Heart left ventricle (tissue), 13 donors: ENCODE measurements around the gene MIXL1.

Source experiments
- POLR2A ChIP-seq, 2 donors: fragments of 450-650 bp; IDR thresholded peaks; one replicate each; pipeline ENCODE4 v1.6.1; 2017; ENCODE audit warnings: antibody characterized with exemption in 2 of 2, mild to moderate bottlenecking in 2 of 2, moderate library complexity in 2 of 2
- TF ChIP-seq, protein P1 (sequence below), 12 donors: fragments of 200-600 bp; sonication (generic) in 4 of 12; IDR thresholded peaks; one replicate each; pipeline versions ENCODE4 v1.5.0 to v1.8.0; 2018 to 2022; ENCODE audit warnings: antibody characterized with exemption in 12 of 12, mild to moderate bottlenecking in 5 of 12
- donor health status: ischemic (EF 13 %, LVEDD 7.1; RV severe dilation, severe dysfunction).
- donor health status: DM: no; HTN: yes; CAD: no.
- donor health status: DM: no; HTN: no; CAD: no.
- donor health status: ischemic (EF 25% LVEDD 6.9; RV normal size, moderate dysfunction).
- donor health status: ischemic (EF 25% LVEDD 5.7; RV mildly dilated, moderate dysfunction).
- donor health status: ischemic (EF 35%, LVEDD 5.7; RV mildly dilated, moderate dysfunction).
- donor health status: nonischemic (EF 11% LVEDD 7.7; RV severe dilation, severe dysfunction).
- donor health status: DM: yes; HTN: yes; CAD: no.
- donor health status: PGD.
- donor health status: ischemic (EF 29% LVEDD 5.4; RV normal size, mild dysfunction).
- donor health status: nonischemic (EF 23%, LVEDD 6.1; RV moderate dilation, normal function).

DNA sequence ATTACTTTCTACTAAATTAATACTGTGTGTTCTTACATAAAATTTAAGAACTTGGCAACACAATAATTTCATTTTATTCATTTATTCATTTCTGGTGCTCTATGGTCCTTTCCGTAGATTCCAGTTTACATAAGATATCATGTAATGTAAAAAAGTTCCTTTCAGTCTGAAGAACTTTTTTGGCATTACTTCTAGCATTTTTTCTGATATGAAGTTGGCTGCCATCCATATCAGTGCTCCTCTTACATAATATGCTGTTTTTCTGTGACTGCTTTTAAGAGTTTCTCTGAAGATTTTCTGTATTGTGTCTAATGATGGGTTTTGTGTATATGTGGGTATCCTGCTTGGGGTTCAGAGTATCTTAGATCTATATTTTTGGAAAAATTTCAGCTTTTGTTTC lies 50.7 kb downstream of the MIXL1 start:
- TF ChIP-seq, protein P1, sequence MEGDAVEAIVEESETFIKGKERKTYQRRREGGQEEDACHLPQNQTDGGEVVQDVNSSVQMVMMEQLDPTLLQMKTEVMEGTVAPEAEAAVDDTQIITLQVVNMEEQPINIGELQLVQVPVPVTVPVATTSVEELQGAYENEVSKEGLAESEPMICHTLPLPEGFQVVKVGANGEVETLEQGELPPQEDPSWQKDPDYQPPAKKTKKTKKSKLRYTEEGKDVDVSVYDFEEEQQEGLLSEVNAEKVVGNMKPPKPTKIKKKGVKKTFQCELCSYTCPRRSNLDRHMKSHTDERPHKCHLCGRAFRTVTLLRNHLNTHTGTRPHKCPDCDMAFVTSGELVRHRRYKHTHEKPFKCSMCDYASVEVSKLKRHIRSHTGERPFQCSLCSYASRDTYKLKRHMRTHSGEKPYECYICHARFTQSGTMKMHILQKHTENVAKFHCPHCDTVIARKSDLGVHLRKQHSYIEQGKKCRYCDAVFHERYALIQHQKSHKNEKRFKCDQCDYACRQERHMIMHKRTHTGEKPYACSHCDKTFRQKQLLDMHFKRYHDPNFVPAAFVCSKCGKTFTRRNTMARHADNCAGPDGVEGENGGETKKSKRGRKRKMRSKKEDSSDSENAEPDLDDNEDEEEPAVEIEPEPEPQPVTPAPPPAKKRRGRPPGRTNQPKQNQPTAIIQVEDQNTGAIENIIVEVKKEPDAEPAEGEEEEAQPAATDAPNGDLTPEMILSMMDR (IDR thresholded peaks at IDR 0.05): no peak
- TF ChIP-seq POLR2A (IDR thresholded peaks at IDR 0.05): no peak
